Stimulated activated CD4-positive, alpha-beta T cell treated with anti-CD3 and anti-CD28 coated beads, Interleukin-1b, Interleukin-23, amount 100 ng/mL, for 1 hour (primary cell): ENCODE measurements around the gene ARAF.

Source experiments
- DNase-seq, 2 donors: peaks; one replicate each; pipeline ENCODE4 v3.0.0-alpha.2; 2020; ENCODE audit warnings: low read depth in 2 of 2

ARAF gene

DNA sequence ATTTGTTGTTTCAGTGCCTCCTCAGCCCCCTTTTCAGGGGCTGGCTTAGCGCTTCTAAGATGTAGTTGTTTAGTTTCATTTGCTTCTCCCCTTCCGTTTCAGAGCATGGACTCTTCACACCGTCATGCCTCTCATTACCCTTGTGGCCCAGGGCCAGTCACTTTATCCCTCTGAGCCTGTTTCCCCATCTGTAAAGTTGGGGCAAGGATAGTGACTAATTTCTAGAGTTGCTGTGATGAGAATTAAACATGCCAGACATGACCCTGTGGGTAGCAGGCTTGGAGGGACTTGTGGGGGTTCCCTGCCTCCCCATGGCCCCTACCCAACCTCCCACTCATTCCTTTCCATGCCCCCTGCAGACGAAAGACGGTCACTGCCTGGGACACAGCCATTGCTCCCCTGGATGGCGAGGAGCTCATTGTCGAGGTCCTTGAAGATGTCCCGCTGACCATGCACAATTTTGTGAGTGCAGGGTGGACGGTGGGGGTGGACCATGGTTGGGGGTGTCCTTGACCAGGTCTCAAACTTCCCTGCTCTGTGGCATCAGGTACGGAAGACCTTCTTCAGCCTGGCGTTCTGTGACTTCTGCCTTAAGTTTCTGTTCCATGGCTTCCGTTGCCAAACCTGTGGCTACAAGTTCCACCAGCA lies 3.6 kb downstream of the ARAF start:
- DNase-seq: no peak

DNA sequence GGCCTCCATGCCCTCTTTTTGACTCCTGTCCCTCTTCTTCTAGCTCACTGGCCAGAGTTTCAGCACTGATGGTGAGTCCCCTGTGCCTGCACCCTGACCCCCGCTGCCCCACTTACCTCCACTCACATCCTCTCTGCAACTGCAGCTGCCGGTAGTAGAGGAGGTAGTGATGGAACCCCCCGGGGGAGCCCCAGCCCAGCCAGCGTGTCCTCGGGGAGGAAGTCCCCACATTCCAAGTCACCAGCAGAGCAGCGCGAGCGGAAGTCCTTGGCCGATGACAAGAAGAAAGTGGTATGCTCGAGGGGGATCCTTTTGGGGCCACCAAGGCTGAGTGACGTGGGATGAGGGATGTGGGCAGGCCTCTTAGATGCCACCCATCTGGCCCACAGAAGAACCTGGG lies 5.8 kb downstream of the ARAF start:
- no peak for DNase-seq

- DNase-seq: no peak
Measured at GRCh38 chrX:47568656-47569295, 7.8 kb downstream of the ARAF start.

DNA sequence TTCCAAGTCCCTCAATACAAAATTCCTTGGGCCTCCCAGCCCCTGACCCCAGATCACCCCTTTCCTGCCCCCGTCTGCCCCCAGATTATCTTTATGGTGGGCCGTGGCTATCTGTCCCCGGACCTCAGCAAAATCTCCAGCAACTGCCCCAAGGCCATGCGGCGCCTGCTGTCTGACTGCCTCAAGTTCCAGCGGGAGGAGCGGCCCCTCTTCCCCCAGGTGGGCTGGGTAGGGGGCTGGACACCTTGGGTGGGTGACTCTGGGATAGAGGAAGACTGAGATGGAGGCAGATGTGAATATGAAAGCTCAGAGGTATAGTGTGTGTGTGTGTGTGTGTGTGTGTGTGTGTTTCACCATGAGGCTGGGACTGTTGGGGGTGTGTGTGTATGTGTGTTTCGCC lies 9.8 kb downstream of the ARAF start:
- no peak for DNase-seq

DNA sequence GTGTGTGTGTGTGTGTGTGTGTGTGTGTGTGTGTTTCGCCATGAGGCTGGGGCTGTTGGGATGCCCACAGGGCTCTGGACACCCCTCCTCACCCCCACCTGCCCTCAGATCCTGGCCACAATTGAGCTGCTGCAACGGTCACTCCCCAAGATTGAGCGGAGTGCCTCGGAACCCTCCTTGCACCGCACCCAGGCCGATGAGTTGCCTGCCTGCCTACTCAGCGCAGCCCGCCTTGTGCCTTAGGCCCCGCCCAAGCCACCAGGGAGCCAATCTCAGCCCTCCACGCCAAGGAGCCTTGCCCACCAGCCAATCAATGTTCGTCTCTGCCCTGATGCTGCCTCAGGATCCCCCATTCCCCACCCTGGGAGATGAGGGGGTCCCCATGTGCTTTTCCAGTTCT lies 10.2 kb downstream of the ARAF start:
- no peak for DNase-seq

- no peak for DNase-seq
Measured at GRCh38 chrX:47571896-47572295, 10.9 kb downstream of the ARAF start.

- DNase-seq: no peak
Measured at GRCh38 chrX:47572773-47573340, 11.9 kb downstream of the ARAF start.

- DNase-seq: no peak
Measured at GRCh38 chrX:47573341-47574075, 12.5 kb downstream of the ARAF start.

GRCh38 chrX:47574076-47574546 lies 13.1 kb downstream of the ARAF start:
- DNase-seq: no peak

- no peak for DNase-seq
Measured at GRCh38 chrX:47574547-47575301, 13.7 kb downstream of the ARAF start.

DNA sequence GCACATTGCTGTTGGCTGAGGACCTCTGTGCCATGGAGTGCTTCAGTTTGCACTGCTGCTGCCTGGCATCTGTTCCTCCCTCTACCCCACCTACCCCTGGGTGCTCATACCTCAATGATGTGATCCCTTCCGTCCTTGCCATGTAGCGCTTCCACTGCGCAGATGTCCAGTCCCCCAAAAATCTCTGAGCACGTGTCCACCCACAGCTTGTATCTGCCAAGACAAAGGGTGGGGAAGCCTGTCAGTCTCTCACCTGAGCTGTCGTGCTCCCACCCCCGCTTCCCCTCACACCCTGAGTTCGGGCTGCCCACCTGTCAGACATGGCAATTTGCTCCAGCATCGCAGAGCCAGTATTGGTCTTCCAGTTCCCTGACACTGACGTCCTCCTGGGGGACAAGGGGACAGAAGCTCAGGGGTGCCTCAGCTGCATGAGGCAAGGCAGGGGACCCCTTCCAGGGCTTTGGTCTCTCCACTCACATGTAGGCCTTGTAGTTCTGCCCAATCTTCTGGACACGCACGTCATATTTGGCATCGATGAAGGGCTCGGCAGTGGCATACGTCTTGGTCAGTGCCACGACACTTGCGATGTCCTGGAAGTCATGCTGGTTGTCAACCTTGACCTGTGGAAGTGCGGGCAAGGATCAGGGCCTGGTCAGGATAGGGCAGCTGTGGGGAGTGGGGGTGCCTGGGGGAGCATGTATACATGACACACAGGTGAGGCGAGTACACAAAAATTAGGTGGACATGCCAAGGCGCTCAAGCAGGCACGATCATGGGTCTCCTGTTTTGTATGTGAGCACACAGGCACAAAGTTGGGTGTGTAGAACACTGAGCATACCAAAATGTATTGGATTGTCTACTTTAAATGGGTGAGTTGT lies 15.3 kb downstream of the ARAF start:
- no peak for DNase-seq

DNA sequence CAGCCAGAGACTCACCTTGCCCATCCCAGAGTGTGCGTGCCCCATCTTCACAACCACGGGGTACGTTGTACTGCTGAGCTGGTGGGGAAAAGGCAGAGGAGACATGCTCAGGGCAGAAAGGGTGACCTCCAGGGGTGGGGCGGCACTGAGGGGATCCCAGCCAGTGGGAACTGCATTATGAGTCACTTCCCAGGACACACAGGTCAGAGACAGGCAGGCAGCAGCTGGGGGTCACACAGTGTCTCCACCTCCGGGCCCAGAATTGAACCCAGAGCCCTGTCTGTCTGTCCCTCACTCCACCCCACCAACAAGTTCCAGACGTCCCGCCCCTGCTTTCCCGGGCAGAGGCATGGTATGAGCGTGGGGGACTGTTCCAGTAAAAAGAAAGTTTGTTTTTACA lies 16.4 kb downstream of the ARAF start:
- DNase-seq: no peak

DNA sequence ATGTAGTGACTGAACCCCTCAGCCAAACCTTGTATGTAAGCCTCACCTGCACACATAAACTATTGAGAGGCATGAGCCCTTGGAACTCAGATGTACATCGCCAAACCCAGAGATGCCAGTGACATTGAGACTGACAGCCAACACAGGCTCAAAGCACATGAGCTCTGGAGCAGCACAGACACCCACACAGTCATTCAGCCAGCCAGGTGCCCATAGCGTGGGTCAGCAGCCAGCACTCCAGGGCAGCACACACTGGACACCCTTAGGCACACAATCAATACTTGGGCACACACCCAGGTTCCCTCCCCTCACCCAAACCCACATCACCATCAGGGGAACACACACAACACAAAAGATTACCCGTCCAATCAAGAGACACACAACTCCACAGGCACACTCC lies 16.9 kb downstream of the ARAF start:
- DNase-seq: no peak

DNA sequence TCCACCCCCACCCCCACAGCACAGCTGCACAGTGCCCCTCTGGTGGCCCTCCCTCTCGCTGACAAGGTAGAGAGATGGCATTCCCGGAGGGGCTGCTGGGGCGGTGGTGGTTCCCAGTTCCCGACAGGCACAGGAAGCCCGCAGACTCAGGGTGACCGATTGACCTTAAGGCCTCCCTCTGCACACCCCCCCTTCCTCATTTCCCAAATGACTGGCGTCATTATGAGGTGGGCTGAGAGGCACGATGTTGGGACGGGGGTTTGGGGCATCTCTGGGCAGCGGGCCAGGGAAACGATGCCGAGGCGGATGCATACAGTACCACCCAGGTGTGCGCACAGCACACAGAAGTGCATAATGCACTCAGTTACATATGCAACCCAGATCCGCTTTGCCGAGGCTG lies 17.7 kb downstream of the ARAF start:
- no peak for DNase-seq

DNA sequence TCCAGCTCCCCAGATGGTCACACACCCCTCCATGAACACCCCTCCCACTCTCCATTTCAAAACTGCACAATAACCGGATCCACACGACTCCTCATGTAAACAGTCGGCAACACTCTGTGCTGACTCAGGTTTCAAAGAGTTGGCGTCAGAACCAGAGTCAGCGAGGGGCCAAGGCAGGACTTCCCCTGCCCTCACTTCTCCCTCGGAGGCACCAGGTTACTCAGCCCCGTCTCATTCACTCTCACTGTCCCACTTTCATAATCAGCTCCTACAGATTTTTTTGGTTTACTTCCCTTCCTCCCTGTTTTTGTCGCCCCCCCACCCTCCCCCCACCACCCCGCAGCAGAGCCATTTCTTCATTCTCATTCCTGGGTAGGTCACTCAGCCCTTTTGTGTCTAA lies 18.5 kb downstream of the ARAF start:
- no peak for DNase-seq

GRCh38 chrX:47581731-47582647 lies 21.0 kb downstream of the ARAF start, which contains the start of gene TIMP1:
Gene TIMP1, plus strand, starts transcription at chrX:47582436. Its CDS starts 980 bp downstream, at chrX:47583416.
- peak; percentile 44 to 51 for DNase-seq

DNA sequence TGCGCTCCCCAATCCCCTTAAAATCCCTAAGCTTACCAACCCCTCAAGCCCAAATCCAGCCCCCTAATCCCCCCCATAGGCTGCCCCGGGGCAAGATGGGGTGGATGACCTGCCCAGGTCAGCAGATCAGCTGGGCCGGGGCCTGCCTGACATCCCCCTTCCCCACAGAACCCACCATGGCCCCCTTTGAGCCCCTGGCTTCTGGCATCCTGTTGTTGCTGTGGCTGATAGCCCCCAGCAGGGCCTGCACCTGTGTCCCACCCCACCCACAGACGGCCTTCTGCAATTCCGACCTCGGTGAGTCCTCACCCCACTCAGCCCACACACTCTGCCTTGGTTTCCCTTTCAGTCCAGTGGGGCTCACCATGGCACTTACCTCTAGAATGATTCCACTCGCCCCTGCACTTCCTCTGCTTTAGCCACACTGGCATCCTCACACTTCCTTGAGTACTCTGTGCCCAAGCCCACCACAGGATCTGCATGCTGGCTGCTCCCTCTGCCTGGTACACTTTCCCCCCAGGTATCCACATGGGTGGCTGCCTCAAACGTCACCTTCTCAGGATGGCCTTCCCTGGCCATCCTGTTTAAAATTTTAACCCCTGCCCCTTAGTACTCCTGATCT lies 22.3 kb downstream of the ARAF start:
- DNase-seq: no peak

GRCh38 chrX:47584714-47585113 lies 23.7 kb downstream of the ARAF start:
- DNase-seq: no peak

GRCh38 chrX:47585273-47585672 lies 24.3 kb downstream of the ARAF start:
- DNase-seq: no peak
